ENCODE data around the gene RNF4. TPM values are rescaled to one million over a fixed set of nuclear protein-coding genes. Genes with fewer than 3 reads are reported as not detected.
"Not testable (repeated sequence)": the region's sequence is repeated elsewhere in the genome, so short reads cannot be mapped to it uniquely, and the experiment has no call there.

The RNF4 gene
- total RNA-seq, 6 experiments from 2014 or later = 16.2 to 22.5 (median 18.0) TPM

DNA sequence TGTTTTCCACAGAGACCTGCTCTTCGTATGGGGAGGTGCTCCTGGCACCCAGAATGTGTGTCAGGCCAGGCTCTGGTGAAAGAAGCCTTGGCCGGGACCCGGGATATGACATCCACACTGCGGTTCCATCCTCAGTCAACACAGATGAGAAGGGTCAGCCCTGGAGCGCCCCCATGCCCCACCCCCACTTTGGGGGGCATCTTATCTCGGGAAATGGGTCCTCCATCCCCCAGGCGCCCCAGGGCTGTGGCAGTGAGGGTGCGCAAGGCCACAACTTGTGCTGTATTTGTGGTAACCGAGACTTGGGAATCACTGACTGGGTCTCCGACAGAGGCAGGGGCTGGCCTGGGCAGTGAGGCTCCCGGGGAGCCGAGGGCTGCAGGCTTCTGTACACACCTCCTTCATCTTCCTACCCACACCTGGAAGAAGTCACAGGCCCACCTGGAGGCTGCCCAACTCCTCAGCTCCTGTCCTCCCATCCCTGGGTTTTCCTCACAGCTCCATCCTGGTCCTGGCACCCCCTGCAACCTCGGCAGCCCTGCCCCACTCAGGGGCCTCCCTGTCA lies 42.1 kb upstream of the RNF4 start:
- no peaks in the 10 kb centered on the region for H3K4me1 ChIP-seq
- no peaks in the 10 kb centered on the region for H3K36me3 ChIP-seq
- WGBS (ENCODE audit: insufficient coverage, low coverage, low lambda C conversion rate, missing lambda C conversion rate) = 64% methylated on average over 5 of the region's 13 CpGs
- DNase-seq (no peak), ATAC-seq (no peak)
- H3K27me3 ChIP-seq = no peaks in the 10 kb centered on the region
- H3K9me3 ChIP-seq = peaks cover 0 to 4% (median 0%) of the 10 kb centered on the region in 4 donors
- no peak for TF ChIP-seq POLR2A (IDR thresholded peaks at IDR 0.05)
- TF ChIP-seq, protein P1, sequence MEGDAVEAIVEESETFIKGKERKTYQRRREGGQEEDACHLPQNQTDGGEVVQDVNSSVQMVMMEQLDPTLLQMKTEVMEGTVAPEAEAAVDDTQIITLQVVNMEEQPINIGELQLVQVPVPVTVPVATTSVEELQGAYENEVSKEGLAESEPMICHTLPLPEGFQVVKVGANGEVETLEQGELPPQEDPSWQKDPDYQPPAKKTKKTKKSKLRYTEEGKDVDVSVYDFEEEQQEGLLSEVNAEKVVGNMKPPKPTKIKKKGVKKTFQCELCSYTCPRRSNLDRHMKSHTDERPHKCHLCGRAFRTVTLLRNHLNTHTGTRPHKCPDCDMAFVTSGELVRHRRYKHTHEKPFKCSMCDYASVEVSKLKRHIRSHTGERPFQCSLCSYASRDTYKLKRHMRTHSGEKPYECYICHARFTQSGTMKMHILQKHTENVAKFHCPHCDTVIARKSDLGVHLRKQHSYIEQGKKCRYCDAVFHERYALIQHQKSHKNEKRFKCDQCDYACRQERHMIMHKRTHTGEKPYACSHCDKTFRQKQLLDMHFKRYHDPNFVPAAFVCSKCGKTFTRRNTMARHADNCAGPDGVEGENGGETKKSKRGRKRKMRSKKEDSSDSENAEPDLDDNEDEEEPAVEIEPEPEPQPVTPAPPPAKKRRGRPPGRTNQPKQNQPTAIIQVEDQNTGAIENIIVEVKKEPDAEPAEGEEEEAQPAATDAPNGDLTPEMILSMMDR (IDR thresholded peaks at IDR 0.05) = no peak
- intact Hi-C loops (cut with DNase I) = no loop called here
- no peak overlapping the region for H3K27ac ChIP-seq
- H3K4me3 ChIP-seq = no peak overlapping the region

DNA sequence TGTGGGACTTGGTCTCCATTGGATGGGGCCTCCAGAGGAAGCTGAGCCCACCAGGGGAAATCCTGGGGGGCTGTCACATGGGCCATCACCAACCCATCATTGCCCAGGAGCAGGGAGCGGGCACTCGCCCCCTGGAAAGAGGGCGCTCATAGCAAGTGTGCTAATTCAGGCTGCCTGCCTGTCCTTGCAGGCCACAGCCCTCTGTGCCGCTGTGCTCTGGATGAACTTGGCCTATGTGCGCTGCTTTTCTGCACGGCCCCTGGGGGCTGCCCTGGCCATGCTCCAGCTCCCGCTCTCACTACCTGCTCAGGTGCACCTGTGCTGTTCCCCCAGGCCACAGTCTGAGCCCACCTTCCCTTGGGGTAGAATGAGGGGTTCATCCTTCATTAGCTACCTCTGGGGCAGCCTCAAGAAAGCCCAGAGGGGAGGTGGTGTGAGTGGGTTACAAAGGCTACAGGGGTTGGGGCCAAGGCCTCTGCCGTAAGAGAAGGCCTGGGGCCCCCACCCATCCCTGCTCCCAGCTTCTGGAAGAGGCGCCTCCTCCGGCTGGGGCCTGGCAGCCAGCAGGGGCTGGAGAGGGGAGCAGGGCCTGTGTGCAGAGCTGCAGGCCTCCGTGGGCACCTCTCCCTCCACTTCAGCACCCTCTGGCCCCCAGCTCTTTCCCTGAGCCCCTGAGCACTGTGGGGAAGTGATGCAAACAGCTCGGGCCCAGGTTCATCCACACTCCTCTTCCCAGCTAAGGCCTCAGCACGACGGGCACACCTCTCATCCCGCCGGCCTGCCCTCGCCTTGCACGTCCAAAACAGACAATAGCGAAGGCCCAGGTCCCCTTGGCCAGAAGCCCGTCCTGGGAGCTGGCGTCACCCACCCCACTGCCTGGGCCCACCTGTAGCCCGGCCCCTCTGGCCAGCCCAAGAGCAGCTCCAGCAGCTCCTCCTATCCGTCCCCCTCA lies 41.2 kb upstream of the RNF4 start:
- WGBS (ENCODE audit: insufficient coverage, low coverage, low lambda C conversion rate, missing lambda C conversion rate) = 82% methylated on average over 2 of the region's 23 CpGs
- no peaks in the 10 kb centered on the region for H3K27me3 ChIP-seq
- DNase-seq = no peak
- no peak overlapping the region for H3K27ac ChIP-seq
- TF ChIP-seq POLR2A (IDR thresholded peaks at IDR 0.05) = no peak
- TF ChIP-seq, protein P1 (IDR thresholded peaks at IDR 0.05) = no peak
- intact Hi-C loops (cut with DNase I) = no loop called here
- peaks cover 0 to 4% (median 0%) of the 10 kb centered on the region in 4 donors for H3K9me3 ChIP-seq
- H3K4me3 ChIP-seq = no peak overlapping the region
- no peak for ATAC-seq
- no peaks in the 10 kb centered on the region for H3K4me1 ChIP-seq
- no peaks in the 10 kb centered on the region for H3K36me3 ChIP-seq

DNA sequence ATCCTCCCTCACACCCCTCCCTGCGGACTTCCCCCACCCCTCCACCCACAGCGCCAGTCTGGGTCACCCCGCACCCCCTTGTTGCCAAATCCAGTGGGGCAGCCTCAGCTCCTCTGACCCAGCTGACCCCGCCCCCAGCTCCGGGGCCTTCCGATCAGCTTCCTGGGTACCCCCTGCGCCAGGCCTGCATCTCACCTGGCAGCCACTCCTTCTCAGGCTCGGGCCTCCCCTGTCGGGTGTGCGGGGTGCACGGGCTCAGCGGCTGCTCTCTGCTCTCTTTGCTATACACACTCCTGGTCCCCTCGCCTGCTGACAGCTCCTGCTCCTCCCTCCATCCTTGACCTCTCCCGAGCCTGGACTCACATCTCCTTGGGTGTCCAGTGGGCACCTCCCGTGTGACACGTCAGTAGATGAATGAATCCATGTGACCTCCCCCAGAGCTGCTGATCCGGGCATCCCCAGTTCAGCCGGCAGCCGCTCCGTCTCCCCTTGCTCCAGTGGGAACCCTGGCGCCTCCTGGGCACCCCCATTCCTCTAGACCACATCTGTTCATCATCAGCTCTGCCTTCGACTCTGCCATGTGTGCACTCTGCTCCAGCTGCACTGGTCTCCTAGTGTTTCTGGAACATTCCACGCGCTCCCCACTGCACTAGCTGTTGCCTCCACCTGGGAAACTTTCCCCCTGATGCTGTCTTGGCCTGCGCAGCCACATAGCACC lies 40.3 kb upstream of the RNF4 start:
- TF ChIP-seq POLR2A (IDR thresholded peaks at IDR 0.05) = no peak
- TF ChIP-seq, protein P1 (IDR thresholded peaks at IDR 0.05) = no peak
- intact Hi-C loops (cut with DNase I) = no loop called here
- H3K9me3 ChIP-seq = peaks cover 0 to 4% (median 0%) of the 10 kb centered on the region in 4 donors
- H3K4me1 ChIP-seq = no peaks in the 10 kb centered on the region
- 74% methylated on average over 10 of the region's 25 CpGs for WGBS (ENCODE audit: insufficient coverage, low coverage, low lambda C conversion rate, missing lambda C conversion rate)
- H3K4me3 ChIP-seq = no peak overlapping the region
- ATAC-seq (no peak), DNase-seq (no peak)
- H3K27me3 ChIP-seq = no peaks in the 10 kb centered on the region
- H3K36me3 ChIP-seq = no peaks in the 10 kb centered on the region
- H3K27ac ChIP-seq = no peak overlapping the region

DNA sequence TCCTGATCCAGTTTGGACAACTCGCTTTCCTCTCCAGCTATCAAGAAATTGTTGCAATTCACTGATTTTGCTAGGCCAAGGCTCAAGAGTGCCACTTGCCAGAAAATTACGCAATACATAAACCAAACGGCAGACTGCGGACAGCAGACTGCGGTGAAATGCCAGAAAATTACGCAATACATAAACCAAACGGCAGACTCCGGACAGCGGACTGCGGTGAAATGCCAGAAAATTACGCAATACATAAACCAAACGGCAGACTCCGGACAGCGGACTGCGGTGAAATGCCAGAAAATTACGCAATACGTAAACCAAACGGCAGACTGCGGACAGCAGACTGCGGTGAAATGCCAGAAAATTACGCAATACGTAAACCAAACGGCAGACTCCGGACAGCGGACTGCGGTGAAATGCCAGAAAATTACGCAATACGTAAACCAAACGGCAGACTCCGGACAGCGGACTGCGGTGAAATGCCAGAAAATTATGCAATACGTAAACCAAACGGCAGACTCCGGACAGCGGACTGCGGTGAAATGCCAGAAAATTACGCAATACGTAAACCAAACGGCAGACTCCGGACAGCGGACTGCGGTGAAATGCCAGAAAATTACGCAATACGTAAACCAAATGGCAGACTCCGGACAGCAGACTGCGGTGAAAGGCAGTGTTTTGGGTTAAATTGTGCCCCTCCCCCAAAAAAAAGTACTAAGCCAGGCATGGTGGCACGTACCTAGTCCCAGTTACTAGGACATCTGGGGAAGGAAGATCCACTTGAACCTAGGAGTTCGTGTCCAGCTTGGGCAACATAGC lies 38.8 kb upstream of the RNF4 start:
- H3K4me3 ChIP-seq; H3K27me3 ChIP-seq; H3K4me1 ChIP-seq; intact Hi-C loops (cut with DNase I); H3K9me3 ChIP-seq; H3K36me3 ChIP-seq; DNase-seq: not testable (repeated sequence)
- peak overlapping the region in 1 of 3 donors; percentile 59 for H3K27ac ChIP-seq
- ATAC-seq = peak in 1 of 4 donors; percentile 43
- WGBS (ENCODE audit: insufficient coverage, low coverage, low lambda C conversion rate, missing lambda C conversion rate) = 26% methylated on average over 15 of the region's 49 CpGs
